ENCODE measurements around the gene ZNF436.

DNA sequence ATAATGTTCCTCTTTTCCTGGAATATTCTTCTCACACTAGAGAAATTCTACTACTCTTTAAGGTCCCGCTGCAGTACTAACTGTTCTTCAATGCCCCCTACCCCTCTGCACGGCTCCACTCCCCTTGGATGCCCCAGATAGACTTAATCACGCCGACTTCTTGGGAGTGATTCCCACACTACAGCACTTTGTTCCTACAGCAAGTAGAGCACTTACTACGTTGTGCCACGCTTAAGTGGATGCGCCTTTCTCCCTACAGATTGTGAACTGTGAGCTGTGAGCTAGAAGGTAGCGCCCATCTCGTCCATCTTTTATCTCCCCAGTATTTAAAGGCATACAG lies 2.2 kb downstream of the ZNF436 start:
- TF ChIP-seq RBBP5 (IDR thresholded peaks at IDR 0.05; ENCODE audit: borderline replicate concordance, insufficient read depth, low read length, poor library complexity, severe bottlenecking): no peak
- TF ChIP-seq RNF2 (IDR thresholded peaks at IDR 0.05): no peak
- TF ChIP-seq TARDBP (IDR thresholded peaks at IDR 0.05): no peak
- TF ChIP-seq RAD21 (CRISPR knock-in tag; conservative IDR thresholded peaks at IDR 0.05 in 1 of 2, IDR thresholded peaks at IDR 0.05 in 1 of 2): no peak
